Neutrophil (primary cell): Measurements from ENCODE around the gene SH3BGRL2.

ENCODE experiments used
- H3K27ac ChIP-seq: fragments of 200-600 bp; sonication (generic); 2 replicates; pipeline ENCODE4 v1.5.1; 2016; ENCODE audit warnings: mild to moderate bottlenecking, moderate library complexity
- H3K27me3 ChIP-seq: fragments of 200-600 bp; sonication (generic); 2 replicates; pipeline ENCODE4 v1.6.0; 2016; ENCODE audit warnings: mild to moderate bottlenecking
- H3K36me3 ChIP-seq: fragments of 200-600 bp; sonication (generic); 2 replicates; pipeline ENCODE4 v1.5.1; 2017
- H3K4me1 ChIP-seq, 2 experiments: fragments of 200-600 bp in 1 of 2; sonication (generic) in 1 of 2; 1 replicate in 1 of 2; 2 replicates in 1 of 2; pipeline versions ENCODE4 v1.5.1 to v1.6.1; 2013 to 2016; ENCODE audit warnings: low read depth in 1 of 2, low read length in 1 of 2, mild to moderate bottlenecking in 1 of 2, moderate library complexity in 1 of 2; ENCODE audit not compliant: control insufficient read depth in 1 of 2, insufficient read depth in 1 of 2
- H3K4me3 ChIP-seq, 2 experiments: fragments of 200-600 bp in 1 of 2; sonication (generic) in 1 of 2; 1 replicate in 1 of 2; 2 replicates in 1 of 2; pipeline ENCODE4 v1.5.1; 2013 to 2016; ENCODE audit warnings: low read depth in 1 of 2, low read length in 1 of 2, mild to moderate bottlenecking in 1 of 2, moderate library complexity in 1 of 2
- H3K9me3 ChIP-seq: fragments of 200-600 bp; sonication (generic); 2 replicates; pipeline ENCODE4 v1.5.1; 2016
- CTCF ChIP-seq: fragments of 200-600 bp; sonication (generic); IDR thresholded peaks from 2 replicates; pipeline ENCODE4 v1.5.1; 2016; ENCODE audit warnings: antibody characterized with exemption

The SH3BGRL2 gene

GRCh38 chr6:79713701-79714322, 82.7 kb downstream of the SH3BGRL2 start:
- Histone ChIP-seq H3K27ac (no peak overlapping the region), H3K4me3 (no peak overlapping the region), H3K36me3 (no peaks in the 10 kb centered on the region), H3K9me3 (no peaks in the 10 kb centered on the region), H3K4me1 (no peaks in the 10 kb centered on the region), H3K27me3 (peaks cover 4% of the 10 kb centered on the region)
- TF ChIP-seq CTCF: no peak

GRCh38 chr6:79717989-79718388, 86.9 kb downstream of the SH3BGRL2 start:
- peaks cover 4% of the 10 kb centered on the region for H3K27me3 ChIP-seq
- H3K4me3 ChIP-seq: no peak overlapping the region
- no peaks in the 10 kb centered on the region for H3K9me3 ChIP-seq
- no peaks in the 10 kb centered on the region for H3K36me3 ChIP-seq
- TF ChIP-seq CTCF: no peak
- H3K27ac ChIP-seq: no peak overlapping the region
- no peaks in the 10 kb centered on the region for H3K4me1 ChIP-seq

GRCh38 chr6:79718509-79719247, 87.5 kb downstream of the SH3BGRL2 start:
- TF ChIP-seq CTCF: no peak
- H3K27ac ChIP-seq: no peak overlapping the region
- no peak overlapping the region for H3K4me3 ChIP-seq

GRCh38 chr6:79719248-79719960, 88.3 kb downstream of the SH3BGRL2 start:
- no peak overlapping the region for H3K27ac ChIP-seq
- no peak overlapping the region for H3K4me3 ChIP-seq
- H3K27me3 ChIP-seq: peaks cover under 1% of the 10 kb centered on the region
- no peak for TF ChIP-seq CTCF
- H3K9me3 ChIP-seq: no peaks in the 10 kb centered on the region
- no peaks in the 10 kb centered on the region for H3K4me1 ChIP-seq
- no peaks in the 10 kb centered on the region for H3K36me3 ChIP-seq

More at GRCh38 chr6:79718509-79719247, 87.5 kb downstream of the SH3BGRL2 start:
- no peaks in the 10 kb centered on the region for H3K9me3 ChIP-seq
- H3K4me1 ChIP-seq: no peaks in the 10 kb centered on the region
- peaks cover 4% of the 10 kb centered on the region for H3K27me3 ChIP-seq
- H3K36me3 ChIP-seq: no peaks in the 10 kb centered on the region

- Histone ChIP-seq H3K9me3 (no peaks in the 10 kb centered on the region), H3K27me3 (no peaks in the 10 kb centered on the region), H3K4me3 (no peak overlapping the region), H3K27ac (no peak overlapping the region), H3K36me3 (no peaks in the 10 kb centered on the region), H3K4me1 (no peaks in the 10 kb centered on the region)
- TF ChIP-seq CTCF: no peak
These were observed 93.7 kb downstream of the SH3BGRL2 start for GRCh38 chr6:79724816-79725215.
